Measurements from ENCODE around the gene MT1H.
"Not testable (repeated sequence)": the region's sequence is repeated elsewhere in the genome, so short reads cannot be mapped to it uniquely, and the experiment has no call there.

Gene MT1H

DNA sequence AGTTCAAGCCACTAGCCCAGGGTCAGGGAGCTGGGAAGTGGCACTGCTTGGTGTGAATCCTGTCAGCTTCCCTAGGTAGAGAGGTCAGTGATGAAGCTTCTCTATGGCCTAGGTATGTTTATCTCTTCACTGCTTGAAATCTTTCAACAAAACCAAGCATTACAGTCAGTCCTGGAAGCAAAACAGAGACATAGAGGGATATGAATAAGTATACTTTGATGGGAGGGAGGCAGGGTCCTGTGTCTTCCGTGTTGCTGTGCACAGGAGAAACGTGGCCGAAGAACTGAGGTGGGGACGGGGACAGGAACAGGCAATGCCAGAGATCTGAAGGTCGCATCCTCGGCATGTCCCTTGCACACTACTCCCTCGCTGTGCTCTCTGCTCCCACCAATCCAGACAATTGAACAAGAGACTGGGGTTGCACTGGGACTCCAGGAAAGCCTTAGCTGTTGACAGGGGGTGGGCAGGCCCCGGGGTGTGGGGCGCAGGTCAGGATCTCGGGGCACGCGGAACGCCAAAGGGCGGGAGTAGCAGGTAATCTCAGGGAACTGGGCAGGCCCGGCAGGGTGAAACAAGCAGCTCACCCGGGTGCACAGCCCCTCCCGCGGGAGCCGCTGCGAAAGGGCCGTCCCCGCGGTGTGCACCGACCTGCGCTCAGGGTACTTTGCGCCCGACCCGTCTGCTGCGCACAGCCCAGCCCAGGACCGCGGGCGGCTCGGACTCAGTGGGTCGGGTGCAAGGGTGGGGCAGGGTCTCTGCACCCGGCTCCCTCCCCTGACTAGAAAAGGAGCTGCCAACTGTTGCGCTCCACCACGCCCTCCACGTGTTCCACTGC lies at the start of gene MT1H:
Gene MT1H (plus strand): TSS at position 810 of the 835 bp plus-strand sequence. CDS start 71 bp downstream, outside the sequence.
- no peak for DNase-seq (ENCODE audit: low read depth)

DNA sequence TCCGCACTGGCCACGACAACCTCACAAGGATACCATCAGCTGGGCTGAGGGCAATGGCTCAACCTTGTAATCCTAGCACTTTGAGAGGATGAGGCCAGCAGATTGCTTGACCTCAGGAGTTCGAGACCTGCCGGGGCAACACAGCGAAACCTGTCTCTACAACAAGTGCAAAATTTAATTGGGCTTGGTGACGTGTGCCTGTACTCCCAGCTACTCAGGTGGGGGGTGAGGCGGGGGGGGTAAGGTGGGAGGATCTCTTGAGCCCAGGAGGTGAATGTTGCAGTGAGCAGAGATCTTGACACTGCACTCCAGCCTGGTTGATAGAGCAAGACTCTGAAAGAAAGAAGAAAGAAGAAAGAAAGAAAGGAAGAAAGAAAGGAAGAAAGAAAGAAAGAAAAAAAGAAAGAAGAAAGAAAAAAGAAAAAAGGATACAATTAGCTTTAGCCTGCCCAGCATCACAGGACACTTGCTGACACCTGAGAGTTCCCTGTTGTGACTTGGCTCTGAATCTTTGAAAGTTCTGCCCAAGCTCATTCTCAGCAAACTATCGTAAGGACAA lies 49.2 kb upstream of the MT1H start:
- DNase-seq (ENCODE audit: low read depth): no peak

DNA sequence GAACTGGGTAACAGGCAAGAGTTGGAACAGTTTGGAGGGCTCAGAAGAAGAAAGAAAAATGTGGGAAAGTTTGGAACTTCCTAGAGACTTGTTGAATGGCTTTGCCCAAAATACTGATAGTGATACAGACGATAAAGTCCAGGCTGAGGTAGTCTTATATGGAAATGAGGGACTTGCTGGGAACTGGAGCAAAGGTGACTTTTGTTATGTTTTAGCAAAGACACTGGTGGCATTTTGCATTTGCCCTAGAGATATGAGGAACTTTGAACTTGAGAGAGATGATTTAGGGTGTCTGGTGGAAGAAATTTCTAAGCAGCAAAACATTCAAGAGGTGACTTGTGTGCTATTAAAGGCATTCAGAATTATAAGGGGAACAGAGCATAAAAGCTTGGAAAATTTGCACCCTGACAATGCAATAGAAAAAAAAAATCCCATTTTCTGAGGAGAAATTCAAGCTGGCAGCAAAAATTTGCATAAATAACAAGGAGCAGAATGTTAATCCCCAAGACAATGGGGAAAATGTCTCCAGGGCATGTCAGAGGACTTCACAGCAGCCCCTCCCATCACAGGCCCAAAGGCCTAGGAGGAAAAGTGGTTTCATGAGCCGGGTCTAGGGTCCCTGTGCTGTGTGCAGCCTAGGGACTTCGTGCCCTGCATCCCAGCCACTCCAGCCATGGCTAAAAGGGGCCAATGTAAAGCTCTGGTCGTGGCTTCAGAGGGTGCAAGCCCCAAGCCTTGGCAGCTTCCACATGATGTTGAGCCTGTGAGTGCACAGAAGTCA lies 47.8 kb upstream of the MT1H start:
- DNase-seq (ENCODE audit: low read depth): not testable (repeated sequence)

DNA sequence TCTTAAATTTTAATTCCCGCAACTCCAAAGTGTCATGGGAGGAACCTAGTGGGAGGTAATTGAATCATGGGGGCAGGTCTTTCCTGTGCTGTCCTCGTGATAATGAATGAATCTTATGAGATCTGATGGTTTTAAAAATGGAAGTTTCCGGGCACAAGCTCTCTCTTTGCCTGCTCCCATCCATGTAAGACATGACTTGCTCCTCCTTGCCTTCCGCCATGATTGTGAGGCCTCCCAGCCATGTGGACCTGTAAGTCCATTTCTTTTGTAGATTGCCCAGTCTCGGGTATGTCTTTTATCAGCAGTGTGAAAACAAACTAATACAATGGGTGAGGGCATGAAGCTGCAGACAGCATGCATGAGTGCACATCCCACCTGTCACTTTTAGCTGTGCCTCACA lies 46.4 kb upstream of the MT1H start:
- DNase-seq (ENCODE audit: low read depth): not testable (repeated sequence)

DNA sequence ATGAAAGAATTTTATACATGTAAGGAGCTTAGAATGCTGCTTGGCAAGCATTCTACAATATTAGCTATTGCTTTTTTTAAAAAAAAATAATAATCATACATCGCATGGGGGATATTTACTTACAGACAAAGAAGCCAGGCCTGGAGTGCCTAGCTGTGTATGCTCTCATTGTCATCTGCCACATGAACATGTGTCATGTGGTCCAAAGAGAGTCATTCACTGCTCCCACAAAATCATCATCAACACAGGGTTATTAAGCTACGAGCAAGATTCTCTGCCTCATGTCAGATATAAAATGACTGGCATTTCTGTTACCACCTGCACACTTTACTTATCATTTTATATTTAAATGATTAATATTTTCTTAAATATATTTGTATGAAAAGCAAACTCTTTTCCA lies 46.0 kb upstream of the MT1H start:
- no peak for DNase-seq (ENCODE audit: low read depth)

DNA sequence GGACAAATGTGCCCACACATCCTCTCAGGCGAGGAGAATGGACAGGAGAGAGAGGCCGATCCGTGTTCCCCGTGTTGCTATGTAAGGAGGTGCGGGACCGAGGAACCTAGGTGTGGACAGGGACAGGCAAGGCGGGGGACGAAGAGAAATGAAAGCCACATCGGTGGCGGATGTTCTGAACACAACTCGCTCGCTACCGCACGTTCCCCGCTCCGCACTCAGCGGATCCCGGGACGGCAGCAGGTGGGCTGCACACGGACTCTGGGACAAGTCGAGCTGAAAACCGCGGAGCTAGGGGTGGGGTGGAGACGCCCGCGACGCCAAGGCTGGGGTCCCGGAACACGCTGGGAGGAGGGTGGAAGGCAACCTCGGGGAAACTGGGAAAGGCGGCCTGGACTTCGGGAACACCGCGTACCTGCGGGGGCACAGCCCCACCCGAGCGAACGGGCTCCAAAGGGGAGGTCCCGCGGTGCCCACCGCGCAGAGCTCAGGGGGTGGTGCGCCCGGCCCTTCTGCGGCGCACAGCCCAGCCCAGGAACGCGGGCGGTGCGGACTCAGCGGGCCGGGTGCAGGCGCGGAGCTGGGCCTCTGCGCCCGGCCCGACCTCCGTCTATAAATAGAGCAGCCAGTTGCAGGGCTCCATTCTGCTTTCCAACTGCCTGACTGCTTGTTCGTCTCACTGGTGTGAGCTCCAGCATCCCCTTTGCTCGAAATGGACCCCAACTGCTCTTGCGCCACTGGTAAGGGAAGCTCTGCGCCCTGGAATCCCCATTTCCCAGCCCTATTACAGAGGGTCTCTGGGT lies 44.3 kb upstream of the MT1H start, which contains the start of gene MT1E:
Gene MT1E (plus strand): TSS at position 642 of the 803 bp plus-strand sequence. CDS start 71 bp downstream, at position 713.
- no peak for DNase-seq (ENCODE audit: low read depth)

DNA sequence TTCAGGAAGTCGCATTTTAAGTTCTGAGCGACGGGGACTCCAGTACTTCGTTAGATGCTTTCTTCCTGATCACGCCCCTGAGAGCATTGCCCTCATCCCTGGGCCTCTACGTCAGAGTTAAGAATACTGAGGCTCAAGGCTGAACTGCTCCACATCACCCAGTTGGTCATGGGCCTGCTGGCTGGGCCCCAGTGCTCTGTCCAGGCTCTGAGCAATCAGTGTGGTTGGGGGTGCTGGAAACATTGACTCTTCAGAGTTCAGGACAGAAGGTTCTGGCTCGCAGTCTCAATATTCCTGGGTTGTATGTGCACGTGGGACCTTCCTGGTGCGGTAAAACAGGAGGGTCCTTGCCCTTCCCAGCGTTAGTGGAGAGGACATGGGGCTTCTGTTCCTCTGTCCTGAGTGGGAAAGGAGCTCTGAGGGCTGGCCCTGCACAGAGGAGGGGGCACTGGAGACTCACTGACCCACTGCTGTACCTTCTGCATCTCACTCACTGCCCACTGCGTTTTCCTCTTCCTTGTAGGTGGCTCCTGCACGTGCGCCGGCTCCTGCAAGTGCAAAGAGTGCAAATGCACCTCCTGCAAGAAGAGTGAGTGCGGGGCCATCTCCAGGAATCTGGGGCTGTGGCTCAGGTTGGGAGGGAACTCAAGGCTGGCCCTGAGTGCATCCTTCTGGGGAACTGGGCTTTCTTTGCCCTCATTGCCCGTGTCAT lies 43.5 kb upstream of the MT1H start:
- no peak for DNase-seq (ENCODE audit: low read depth)

DNA sequence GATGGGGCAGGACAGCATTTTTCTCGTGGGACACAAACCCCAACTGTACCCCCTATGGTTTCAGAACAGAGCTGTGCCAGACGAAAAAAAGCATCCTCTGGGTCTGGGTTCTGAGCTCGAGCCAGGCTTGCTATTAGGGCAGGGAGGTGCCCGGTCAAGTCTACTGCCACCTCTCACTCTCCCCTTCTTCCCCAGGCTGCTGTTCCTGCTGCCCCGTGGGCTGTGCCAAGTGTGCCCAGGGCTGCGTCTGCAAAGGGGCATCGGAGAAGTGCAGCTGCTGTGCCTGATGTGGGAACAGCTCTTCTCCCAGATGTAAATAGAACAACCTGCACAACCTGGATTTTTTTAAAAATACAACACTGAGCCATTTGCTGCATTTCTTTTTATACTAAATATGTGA lies 42.9 kb upstream of the MT1H start:
- DNase-seq (ENCODE audit: low read depth): no peak

DNA sequence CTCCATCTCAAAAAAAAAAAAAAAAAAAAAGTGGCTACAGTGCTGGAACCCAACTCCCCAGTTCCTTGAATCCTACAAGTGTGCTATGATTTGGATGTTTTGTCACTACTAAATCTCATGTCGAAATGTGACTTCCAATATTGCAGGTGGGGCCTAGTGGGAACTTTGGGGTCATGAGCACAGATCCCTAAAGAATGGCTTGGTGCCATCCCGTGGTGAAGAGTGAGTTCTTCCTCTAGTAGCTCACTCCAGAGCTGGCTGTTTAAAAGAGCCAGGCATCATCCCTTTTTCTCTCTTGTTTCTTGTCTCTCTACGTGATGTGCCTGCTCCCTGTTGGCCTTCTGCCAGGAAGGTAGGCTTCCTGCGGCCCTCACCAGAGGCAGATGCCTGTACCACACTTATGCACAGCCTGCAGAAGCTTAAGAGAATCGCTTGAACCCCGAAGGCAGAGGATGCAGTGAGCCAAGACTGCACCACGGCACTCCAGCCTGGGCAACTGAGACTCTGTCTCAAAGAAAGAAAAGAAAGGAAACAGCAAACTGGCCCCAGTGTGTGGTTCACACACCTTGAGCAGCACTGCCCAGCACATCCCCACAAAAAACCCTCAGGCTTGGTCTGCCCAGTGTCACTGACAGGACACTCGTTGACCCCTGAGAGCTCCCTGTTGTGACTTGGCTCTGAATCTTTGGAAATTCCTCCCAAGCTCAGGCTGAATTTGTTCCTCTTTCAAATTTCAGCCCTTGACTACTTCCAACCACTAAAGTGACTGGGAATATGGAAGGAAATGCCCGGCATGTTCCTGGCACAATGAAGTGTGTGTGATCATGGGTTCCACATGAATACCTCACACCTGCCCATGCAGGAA lies 40.9 kb upstream of the MT1H start:
- DNase-seq (ENCODE audit: low read depth): no peak

DNA sequence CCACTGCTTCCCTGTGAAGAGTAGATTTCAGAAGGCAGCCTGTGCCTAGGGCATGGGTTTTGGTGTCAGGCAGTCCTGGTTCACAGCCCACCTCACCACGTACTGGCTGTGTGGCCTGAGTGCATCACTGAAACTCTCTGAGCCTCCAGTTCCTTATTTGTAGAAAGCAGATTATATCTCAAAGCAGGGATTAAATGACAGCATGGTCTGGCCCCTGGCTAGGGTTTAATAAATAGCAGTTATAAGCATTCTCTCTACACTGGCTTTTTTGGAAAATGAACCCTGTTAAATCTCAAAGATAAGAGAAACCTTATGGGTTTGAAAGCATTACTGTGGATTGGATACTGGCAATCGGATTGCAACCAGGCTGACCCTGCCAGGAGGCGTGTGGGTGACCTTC lies 40.1 kb upstream of the MT1H start:
- DNase-seq (ENCODE audit: low read depth): no peak

DNA sequence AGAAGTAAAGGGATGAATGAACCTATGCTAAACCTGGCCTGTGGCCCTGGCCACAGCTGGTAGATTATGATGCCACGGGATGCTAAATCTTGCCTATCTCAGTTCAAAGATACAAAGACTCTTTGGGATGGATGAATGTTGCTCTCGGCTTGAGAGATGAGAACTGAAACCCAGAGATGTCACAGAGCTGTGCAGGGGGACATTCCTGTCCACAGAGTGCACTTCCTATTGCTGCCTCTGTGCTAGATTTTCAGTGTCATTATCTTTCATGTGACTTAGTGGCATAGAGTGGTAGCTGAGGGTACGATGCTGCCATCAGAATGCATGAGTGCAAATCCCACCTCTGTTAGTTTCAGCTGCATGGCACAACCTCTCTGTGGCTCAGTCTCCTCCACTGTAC lies 39.5 kb upstream of the MT1H start:
- DNase-seq (ENCODE audit: low read depth): no peak

DNA sequence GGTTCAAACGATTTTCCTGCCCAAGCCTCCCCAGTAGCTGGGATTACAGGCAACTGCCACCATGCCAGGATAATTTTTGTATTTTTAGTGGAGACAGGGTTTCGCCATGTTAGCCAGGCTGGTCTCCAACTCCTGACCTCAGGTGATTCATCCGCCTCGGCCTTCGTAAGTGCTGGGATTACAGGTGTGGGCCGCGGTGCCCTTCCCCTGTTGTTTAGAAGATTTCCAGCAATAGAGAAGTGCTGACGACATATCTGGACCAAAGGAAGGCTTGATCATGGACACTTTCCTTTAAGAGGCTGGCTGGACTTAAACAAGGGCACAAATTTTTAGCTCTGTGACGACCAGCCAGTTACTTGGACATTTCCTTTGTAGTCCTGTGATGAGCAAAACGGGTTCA lies 38.4 kb upstream of the MT1H start:
- no peak for DNase-seq (ENCODE audit: low read depth)

DNA sequence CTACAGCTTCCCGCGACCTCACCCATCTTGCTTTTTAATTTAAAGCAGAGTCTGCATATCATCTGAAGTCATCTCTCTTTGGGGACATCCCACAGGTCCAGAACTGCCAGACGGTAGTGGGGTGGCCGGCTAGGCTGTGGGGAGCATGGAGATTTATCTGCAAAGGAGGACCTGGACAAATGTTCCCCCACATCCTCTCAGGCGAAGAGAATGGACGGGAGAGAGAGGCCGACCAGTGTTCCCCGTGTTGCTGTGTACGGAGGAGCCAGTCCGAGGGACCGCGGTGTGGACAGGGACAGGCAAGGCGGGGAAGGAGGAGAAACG lies 37.8 kb upstream of the MT1H start:
- DNase-seq (ENCODE audit: low read depth): no peak

DNA sequence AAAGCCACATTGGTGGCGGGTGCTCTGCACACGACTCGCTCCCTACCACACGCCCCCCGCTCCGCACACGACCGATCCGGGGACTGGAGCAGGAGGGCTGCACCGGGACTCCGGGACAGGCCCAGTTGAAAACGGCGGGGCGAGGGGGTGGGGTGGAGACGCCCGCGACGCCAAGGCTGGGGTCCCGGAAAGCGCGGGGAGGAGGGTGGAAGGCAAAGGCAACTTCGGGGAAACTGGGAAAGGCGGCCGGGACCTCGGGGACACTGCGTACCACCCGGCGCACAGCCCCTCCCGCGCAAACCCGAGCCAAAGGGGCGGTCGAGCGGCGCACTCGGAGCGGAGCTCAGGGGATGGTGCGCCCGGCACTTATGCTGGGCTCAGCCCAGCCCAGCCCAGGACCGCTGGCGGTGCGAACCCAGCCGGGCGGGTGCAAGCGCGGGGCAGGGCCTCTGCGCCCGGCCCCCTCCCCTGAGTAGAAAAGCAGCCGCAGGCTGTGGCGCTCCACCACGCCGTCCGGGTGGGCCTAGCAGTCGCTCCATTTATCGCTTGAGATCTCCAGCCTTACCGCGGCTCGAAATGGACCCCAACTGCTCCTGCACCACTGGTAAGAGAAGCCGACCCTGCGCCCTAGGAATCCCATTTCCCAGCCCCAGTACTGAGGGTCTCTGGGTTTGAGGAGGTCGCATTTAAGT lies 37.3 kb upstream of the MT1H start, which contains the start of gene MT1M:
Gene MT1M (plus strand): TSS at position 504 of the 692 bp plus-strand sequence. CDS start 73 bp downstream, at position 577.
- DNase-seq (ENCODE audit: low read depth): no peak

DNA sequence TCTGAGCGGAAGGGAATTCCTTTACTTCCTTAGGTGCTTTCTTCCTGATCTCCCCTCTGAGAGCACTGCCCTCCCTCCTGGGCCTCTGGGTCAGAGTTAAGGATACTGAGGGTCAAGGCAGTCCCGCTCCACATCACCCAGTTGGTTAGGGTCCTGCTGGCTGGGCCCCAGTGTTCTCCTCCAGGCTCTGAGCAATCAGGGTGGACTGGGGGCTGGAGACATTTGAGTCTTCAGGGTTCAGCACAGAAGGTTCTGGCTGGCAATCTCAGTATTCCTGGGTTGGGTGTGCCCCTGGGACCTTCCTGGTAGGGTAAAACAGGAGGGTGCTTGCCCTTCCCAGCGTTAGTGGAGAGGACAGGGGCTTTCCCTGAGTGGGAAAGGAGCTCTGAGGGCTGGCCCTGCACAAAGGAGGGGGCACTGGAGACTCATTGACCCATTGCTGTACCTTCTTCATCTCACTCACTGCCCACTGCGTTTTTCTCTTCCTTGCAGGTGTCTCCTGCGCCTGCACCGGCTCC lies 36.7 kb upstream of the MT1H start:
- no peak for DNase-seq (ENCODE audit: low read depth)

DNA sequence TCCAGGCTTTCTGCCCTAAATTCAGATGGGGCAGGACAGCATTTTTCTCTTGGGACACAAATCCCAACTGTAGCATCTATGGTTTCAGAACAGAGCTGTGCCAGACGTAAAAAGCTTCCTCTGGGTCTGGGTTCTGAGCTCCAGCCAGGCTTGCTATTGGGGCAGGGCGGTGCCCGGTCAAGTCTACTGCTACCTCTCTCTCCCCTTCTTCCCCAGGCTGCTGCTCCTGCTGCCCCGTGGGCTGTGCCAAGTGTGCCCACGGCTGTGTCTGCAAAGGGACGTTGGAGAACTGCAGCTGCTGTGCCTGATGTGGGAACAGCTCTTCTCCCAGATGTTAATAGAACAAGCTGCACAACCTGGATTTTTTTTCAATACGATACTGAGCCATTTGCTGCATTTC lies 36.1 kb upstream of the MT1H start:
- DNase-seq (ENCODE audit: low read depth): no peak

DNA sequence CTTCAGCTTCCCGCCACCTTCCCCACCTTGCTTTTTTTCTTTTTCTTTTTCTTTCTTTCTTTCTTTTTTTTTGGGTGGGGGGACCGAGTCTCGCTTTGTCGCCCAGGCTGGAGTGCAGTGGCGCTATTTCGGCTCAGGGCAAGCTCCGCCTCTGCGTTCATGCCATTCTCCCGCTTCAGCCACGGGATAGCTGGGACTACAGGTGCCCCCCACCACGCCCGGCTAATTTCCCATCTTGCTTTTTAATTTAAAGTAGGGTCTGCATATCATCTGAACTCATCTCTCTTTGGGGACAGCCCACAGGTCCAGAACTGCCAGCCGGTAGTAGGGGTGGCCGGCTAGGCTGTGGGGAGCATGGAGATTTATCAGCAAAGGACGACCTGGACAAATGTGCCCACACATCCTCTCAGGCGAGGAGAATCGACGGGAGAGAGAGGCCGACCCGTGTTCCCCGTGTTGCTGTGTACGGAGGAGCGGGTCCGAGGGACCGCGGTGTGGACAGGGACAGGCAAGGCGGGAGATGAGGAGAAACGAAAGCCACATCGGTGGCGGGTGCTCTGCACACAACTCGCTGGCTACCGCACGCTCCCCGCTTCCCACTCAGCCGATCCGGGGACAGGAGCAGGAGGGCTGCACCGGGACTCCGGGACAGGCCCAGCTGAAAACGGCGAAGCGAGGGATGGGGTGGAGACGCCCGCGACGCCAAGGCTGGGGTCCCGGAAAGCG lies 34.7 kb upstream of the MT1H start:
- DNase-seq (ENCODE audit: low read depth): no peak

DNA sequence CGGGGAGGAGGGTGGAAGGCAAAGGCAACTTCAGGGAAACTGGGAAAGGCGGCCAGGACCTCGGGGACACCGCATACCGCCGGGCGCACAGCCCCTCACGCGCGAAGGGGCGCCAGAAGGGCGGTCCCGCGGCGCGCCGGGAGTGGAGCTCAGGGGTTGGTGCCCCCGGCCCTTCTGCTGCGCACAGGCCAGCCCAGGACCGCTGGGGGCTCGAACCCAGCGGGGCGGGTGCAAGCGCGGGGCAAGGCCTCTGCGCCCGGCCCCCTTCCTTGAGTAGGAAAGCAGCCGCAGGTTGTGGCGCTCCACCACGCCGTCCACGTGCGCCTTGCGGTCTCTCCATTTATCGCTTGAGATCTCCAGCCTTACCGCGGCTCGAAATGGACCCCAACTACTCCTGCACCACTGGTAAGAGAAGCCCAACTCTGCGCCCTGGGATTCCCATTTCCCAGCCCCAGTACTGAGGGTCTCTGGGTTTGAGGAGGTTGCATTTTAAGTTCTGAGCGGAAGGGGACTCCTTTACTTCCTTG lies 34.1 kb upstream of the MT1H start:
- no peak for DNase-seq (ENCODE audit: low read depth)

Data from activated gamma-delta T cell treated with anti-CD3 and anti-CD28 coated beads, Interleukin-2, amount 50 U/mL, for 16 hours (primary cell).